ENCODE data around the gene TAT.
"Not testable (repeated sequence)": the region's sequence is repeated elsewhere in the genome, so short reads cannot be mapped to it uniquely, and the experiment has no call there.

Gene TAT

DNA sequence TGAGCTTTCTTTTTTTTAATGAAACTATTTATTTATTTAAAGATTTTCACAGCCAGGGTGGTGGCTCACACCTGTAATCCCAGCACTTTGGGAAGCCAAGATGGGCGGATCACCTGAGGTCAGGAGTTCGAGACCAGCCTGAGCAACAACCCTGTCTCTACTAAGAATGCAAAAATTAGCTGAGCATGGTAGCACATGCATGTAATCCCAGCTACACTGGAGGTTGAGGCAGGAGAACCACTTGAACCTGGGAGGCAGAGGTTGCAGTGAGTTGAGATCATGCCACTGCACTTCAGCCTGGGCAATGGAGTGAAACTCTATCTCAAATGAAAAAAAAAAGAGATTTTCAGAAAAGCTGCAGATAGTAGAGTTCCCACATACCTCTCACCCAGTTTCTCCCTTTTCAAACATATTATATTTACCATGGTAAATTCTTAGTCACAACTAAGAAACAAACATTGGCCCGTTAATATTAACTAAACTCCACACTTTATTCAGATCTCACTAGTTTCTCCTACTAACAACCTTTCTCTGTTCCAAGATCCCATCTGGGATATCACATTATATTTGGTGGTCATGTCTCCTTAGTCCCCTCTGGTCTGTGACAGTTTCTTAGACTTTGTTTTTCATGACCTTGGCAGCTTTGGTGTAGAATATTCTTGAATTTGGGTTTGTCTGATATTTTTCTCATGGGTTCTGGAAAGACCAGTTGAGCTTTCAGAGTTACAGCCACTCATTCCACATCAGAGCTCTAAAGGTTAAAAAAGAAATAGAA is 7.8 kb upstream of the TAT start:
- peak; percentile 23 for DNase-seq

GRCh38 chr16:71582553-71582848 is 5.6 kb upstream of the TAT start:
- DNase-seq = not testable (repeated sequence)

- no peak for DNase-seq
These were observed 2.2 kb downstream of the TAT start for GRCh38 chr16:71574702-71575101.

- peak; percentile 15 for DNase-seq
These were observed 3.4 kb downstream of the TAT start for GRCh38 chr16:71573387-71574094.

DNA sequence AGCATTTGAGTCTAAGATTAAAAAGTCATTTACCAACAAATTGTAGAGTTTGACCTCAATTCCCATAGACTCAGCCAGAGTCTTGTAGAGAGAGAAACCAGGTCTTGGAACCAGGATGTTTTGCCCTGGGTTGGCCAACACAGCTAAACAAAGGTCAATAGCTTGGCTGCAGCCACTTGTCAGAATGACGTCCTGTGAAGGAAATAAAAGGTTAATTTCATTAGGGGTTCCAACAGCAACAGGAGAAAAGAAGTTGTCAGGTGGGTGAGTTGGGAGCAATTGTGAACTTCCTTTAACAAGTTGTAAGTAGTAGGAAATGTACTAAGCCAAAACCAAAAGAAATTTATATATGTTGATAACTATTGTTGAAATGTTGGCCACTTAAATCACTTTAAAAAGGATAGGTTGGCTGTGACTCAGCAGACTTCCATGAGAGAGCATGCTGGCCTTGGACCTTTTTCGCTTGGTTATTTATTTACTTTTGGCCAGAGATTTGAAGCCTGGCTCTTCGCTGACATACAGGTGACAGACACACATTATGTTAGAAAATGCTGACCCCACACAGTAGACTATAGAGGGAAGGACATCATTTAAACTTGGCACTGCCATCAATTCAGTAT is 4.3 kb downstream of the TAT start:
- DNase-seq = peak; percentile 82

DNA sequence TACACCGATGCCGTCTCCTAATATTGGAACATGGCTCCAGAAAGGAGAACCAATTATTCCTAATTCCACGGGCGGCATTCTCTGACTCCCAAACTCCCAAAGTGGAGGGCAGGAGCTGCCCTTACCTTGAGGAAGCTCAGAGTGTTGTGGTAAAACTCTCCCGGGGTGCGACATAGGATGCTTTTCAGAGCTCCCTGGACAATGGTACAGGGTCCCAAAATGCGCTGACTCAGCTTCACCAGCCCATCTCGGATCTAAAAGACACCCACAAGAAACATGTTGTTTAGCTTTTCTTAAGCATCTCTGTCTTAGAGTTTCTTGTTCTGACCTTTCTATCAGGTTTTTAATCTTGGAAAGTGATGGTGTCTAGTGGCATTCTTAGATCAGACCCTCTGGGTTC is 6.7 kb downstream of the TAT start:
- no peak for DNase-seq

DNA sequence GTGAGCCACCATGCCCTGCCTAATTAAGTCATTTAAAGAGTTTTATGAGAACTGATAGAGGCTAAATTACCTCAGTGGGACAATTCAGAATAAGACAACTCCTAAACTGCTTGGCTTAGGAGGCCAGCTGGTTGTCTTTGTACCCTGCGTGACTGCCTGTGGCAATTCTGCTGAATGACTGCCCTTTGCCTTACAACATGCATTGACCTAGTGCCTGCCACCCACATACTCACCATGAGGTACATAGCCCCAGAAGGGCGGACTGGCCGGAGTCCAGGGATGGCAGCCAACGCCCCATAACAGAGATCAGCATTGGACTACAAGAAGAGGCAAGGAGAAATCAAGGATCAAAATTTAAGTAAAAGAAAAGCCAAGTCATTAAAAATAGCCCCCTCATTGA is 7.3 kb downstream of the TAT start:
- DNase-seq = no peak

DNA sequence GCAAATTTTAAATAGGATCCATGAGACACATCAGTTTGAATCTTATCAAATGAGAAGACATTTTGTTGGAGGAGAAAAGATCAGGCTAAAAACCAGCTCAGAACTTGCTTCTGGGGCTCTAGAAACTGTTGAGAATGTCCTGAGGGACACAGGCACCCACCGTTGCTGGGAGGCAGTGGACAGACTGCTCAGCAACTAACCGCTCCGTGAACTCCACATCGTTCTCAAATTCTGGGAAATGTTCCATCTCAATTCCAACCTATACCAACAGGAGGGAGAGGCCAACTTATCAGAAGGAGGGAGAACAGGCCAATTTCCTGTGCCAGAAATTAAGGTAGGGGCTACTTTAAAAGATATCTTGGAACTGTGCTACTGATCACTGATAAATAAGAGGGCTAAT is 8.3 kb downstream of the TAT start:
- DNase-seq = no peak

GRCh38 chr16:71567931-71568330 is 9.0 kb downstream of the TAT start:
- DNase-seq = no peak

GRCh38 chr16:71565812-71566700 is 10.8 kb downstream of the TAT start:
- peak; percentile 5 for DNase-seq

GRCh38 chr16:71564335-71564967 is 12.4 kb downstream of the TAT start:
- DNase-seq = no peak

GRCh38 chr16:71562552-71562951 is 14.3 kb downstream of the TAT start:
- no peak for DNase-seq

- DNase-seq = peak; percentile 12
These were observed 15.0 kb downstream of the TAT start for GRCh38 chr16:71561886-71562285.

DNA sequence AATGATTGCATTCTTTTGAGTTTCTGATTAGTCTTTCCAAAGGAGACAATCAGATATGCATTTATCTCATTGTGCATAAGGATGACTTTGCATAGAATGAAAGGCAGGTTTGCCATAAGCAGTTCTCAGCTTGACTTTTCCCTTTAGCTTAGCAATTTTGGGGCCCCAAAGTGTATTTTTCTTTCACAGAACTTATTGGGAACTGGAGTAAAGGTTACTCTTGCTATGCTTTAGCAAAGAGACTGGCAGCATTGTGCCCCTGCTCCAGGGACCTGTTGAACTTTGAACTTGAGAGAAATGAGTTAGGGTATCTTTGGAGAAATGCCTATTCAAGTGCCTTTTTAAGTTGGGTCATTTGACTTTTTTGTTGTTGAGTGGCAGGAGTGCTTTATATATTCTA is 17.0 kb downstream of the TAT start:
- DNase-seq = no peak

DNA sequence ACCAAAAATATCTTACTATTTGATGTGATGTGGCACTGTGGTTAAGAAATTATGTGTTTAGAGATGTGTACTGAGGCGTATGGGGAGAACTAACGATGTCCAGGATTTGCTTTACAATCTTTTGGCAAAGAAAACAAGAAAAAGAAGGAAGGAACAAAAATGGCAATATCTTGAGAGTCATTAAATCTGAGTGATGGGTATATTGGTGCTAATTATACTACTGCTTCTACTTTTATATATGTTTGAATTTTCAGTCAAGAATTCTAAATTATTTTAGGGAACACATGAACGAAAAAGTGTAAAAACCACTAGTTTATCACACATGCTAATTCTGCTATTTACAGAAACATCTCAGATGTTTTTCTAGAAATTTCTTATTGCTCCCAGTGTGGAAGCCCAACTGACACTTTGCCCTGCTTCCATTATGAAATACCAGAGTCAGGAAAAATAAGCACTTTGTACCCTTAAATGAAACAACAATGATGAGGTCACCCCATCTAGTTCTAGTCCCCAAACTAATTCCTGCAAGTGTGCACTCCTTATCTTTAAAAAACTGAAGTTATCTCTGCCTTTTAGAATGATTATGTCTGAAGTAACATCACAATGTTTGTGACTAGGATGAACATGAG is 18.8 kb downstream of the TAT start:
- DNase-seq = no peak

DNA sequence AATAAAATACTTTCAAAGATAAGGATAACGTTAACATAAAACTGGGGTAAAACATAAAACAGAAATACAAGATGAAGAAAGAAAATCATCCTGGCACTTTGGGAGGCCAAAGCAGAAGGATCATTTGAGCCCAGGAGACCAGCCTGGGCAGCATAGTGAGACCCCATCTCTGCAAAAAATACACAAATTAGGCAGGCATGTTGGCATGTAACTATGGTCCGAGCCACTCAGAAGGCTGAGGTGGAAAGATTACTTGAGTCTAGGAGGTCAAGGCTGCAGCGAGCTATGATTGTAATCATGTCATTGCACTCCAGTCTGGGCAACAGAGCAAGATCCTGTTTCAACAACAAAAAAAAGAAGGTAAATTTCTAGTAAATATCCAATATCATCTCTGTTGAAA is 19.6 kb downstream of the TAT start:
- no peak for DNase-seq

DNA sequence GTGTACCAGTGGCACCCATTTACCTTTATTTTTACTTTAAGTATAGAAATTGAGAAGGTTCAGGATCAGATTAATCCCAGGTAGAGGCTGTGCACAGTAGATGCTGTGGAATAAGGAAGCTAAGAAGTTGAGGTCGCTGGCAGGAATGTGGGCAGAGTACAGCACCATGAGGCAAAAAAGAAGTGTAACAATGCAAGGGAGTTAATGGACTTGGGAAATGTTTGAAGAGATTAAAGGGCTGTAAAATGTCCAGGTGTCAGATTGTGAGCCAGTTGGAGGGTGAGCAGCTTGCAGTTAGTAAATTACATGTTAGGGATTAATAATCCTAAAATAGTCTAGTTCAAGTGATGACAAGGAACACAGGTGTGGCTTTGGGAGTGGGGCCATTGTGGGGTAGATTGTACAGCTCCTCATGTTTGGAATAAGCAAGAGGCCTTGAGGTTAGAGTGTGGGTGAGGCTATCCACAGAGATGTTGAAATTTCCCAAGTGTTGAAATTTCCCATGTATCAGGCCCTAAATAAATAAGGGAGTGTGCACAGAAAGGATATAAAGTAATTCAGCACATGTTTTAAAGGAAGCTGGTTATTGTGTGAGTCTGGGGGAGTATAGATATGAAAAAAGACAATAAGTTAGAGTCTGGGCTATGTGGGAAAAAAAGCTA is 21.5 kb downstream of the TAT start:
- DNase-seq = no peak

GRCh38 chr16:71552698-71553503 is 24.0 kb downstream of the TAT start:
- DNase-seq = peak; percentile 20

GRCh38 chr16:71547168-71547567 is 29.7 kb downstream of the TAT start:
- DNase-seq = no peak

DNA sequence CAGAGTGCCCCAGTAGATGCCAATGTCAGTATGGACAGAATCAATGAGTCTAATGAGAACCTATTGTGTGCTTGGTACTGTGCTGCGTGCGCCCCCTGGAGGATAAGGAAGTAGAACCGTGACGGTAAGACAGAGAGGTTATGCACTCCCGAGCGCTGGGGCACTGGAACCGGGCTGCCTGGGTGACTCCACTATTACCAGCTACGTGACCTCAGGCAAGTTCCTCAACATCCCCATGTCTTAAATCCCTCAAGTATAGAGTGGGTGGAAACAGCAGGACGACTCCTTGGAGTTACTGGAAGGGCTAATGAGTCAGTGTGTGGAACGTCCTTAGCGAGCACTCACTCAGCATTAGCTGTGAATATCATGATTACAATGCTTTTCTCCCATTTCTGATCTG is 34.5 kb downstream of the TAT start:
- peak; percentile 75 for DNase-seq

DNA sequence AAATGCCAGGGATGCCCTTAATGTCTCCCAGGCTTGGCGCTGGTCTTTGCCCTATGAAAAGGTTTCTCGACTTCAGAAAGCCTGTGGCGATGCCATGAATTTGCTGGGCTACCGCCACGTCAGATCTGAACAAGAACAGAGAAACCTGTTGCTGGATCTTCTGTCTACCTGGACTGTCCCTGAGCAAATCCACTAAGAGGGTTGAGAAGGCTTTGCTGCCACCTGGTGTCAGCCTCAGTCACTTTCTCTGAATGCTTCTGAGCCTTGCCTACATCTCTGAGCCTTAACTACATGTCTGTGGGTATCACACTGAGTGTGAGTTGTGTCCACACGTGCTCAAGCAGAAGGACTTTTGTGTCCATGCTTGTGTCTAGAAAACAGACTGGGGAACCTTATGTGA is 39.2 kb downstream of the TAT start:
- peak; percentile 85 for DNase-seq
